OCI-LY1 (cell line): ENCODE data around the gene TANC1.

Experiments used
- H2AFZ ChIP-seq: fragments of 200-600 bp; sonication (generic), shearing (Covaris generic); 2 replicates; pipeline ENCODE4 v1.6.0; 2014; ENCODE audit warnings: antibody characterized with exemption, mild to moderate bottlenecking, low read length
- H3F3A ChIP-seq: fragments of 200-600 bp; sonication (generic), shearing (Covaris generic); 2 replicates; pipeline ENCODE4 v1.6.0; 2014; ENCODE audit warnings: mild to moderate bottlenecking, antibody characterized with exemption, low read length, moderate library complexity; ENCODE audit not compliant: insufficient read depth
- H3K27ac ChIP-seq: fragments of 200-600 bp; sonication (generic); 2 replicates; pipeline ENCODE4 v1.5.1; 2014; ENCODE audit warnings: low read length, mixed run types, mild to moderate bottlenecking, low read depth; ENCODE audit not compliant: poor library complexity, severe bottlenecking
- H3K27me3 ChIP-seq: fragments of 200-600 bp; sonication (generic); 2 replicates; pipeline ENCODE4 v1.6.0; 2014; ENCODE audit warnings: antibody characterized with exemption, mild to moderate bottlenecking, low read length, moderate library complexity; ENCODE audit not compliant: insufficient read depth
- H3K36me3 ChIP-seq: fragments of 200-600 bp; sonication (generic); 2 replicates; pipeline ENCODE4 v1.6.1; 2014; ENCODE audit warnings: mild to moderate bottlenecking, antibody characterized with exemption, low read length, moderate library complexity, mixed read lengths; ENCODE audit not compliant: insufficient read depth
- H3K4me1 ChIP-seq: fragments of 200-600 bp; sonication (generic); 2 replicates; pipeline ENCODE4 v1.5.1; 2014; ENCODE audit warnings: mild to moderate bottlenecking, low read length, moderate library complexity; ENCODE audit not compliant: insufficient read depth, severe bottlenecking
- H3K4me2 ChIP-seq: fragments of 200-600 bp; sonication (generic), shearing (Covaris generic); 2 replicates; pipeline ENCODE4 v1.6.1; 2014; ENCODE audit warnings: low read length
- H3K4me3 ChIP-seq: fragments of 200-600 bp; sonication (generic); 2 replicates; pipeline ENCODE4 v1.5.1; 2014; ENCODE audit warnings: low read length, low read depth, mild to moderate bottlenecking, mixed read lengths; ENCODE audit not compliant: poor library complexity, severe bottlenecking
- H3K79me2 ChIP-seq: fragments of 200-600 bp; shearing (Covaris generic); 2 replicates; pipeline ENCODE4 v1.6.1; 2016; ENCODE audit warnings: mixed run types, low read length, mixed read lengths; ENCODE audit not compliant: insufficient read depth
- H3K9ac ChIP-seq: fragments of 200-600 bp; sonication (generic), shearing (Covaris generic); 2 replicates; pipeline ENCODE4 v1.6.1; 2014; ENCODE audit warnings: mild to moderate bottlenecking, low read length, mixed read lengths
- H3K9me2 ChIP-seq: fragments of 200-600 bp; sonication (generic), shearing (Covaris generic); 2 replicates; pipeline ENCODE4 v1.6.1; 2014; ENCODE audit warnings: low read depth, mild to moderate bottlenecking, low read length, mixed read lengths
- H3K9me3 ChIP-seq: fragments of 200-600 bp; shearing (Covaris generic); 2 replicates; pipeline ENCODE4 v1.6.1; 2014; ENCODE audit warnings: low read length, mixed read lengths
- H4K20me1 ChIP-seq: fragments of 200-600 bp; sonication (generic), shearing (Covaris generic); 2 replicates; pipeline ENCODE4 v1.6.0; 2016; ENCODE audit warnings: mild to moderate bottlenecking, low read length; ENCODE audit not compliant: insufficient read depth
- EZH2 ChIP-seq: fragments of 200-600 bp; sonication (generic), shearing (Covaris generic); IDR thresholded peaks from 2 replicates; pipeline ENCODE4 v1.8.0; 2017; ENCODE audit warnings: borderline replicate concordance, mixed run types, mild to moderate bottlenecking, antibody characterized with exemption, low read length, moderate library complexity, mixed read lengths
- TF ChIP-seq, protein P1 (sequence below): fragments of 200-600 bp; sonication (generic), shearing (Covaris generic); IDR thresholded peaks from 2 replicates; pipeline ENCODE4 v1.5.1; 2017; ENCODE audit warnings: mild to moderate bottlenecking, antibody characterized with exemption, low read length, moderate library complexity, mixed read lengths

TANC1 gene

GRCh38 chr2:158936978-158937377 is 31.5 kb upstream of the TANC1 start:
- Histone ChIP-seq H3K4me3 (no peak overlapping the region), H3K27me3 (no peaks in the 10 kb centered on the region), H3K9me3 (no peaks in the 10 kb centered on the region), H3F3A (no peaks in the 10 kb centered on the region), H3K27ac (no peak overlapping the region), H3K9me2 (no peaks in the 10 kb centered on the region), H3K79me2 (no peaks in the 10 kb centered on the region), H3K4me1 (no peaks in the 10 kb centered on the region), H3K36me3 (no peaks in the 10 kb centered on the region), H3K9ac (no peak overlapping the region), H3K4me2 (no peak overlapping the region), H2AFZ (no peak overlapping the region), H4K20me1 (no peaks in the 10 kb centered on the region)
- TF ChIP-seq, protein P1, sequence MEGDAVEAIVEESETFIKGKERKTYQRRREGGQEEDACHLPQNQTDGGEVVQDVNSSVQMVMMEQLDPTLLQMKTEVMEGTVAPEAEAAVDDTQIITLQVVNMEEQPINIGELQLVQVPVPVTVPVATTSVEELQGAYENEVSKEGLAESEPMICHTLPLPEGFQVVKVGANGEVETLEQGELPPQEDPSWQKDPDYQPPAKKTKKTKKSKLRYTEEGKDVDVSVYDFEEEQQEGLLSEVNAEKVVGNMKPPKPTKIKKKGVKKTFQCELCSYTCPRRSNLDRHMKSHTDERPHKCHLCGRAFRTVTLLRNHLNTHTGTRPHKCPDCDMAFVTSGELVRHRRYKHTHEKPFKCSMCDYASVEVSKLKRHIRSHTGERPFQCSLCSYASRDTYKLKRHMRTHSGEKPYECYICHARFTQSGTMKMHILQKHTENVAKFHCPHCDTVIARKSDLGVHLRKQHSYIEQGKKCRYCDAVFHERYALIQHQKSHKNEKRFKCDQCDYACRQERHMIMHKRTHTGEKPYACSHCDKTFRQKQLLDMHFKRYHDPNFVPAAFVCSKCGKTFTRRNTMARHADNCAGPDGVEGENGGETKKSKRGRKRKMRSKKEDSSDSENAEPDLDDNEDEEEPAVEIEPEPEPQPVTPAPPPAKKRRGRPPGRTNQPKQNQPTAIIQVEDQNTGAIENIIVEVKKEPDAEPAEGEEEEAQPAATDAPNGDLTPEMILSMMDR: no peak
- TF ChIP-seq EZH2: no peak

DNA sequence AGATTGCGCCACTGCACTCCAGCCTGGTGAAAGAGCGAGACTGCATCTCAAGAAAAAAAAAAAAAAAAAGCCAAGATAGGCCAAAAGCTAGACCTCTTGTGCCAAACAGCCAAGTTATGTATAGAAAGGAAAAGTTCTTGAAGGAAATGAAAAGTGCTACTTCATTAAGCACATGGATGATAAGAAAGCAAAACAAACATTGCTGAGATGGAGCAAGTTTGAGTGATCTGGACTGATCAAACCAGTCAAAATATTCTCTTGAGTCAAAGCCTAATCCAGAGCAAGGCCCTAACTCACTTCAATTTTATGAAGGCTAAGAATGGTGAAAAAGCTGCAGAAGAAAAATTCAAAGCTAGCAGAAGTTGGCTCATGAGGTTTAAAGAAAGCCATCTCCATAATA is 28.1 kb upstream of the TANC1 start:
- Histone ChIP-seq H4K20me1 (no peaks in the 10 kb centered on the region), H3K4me3 (no peak overlapping the region), H3K79me2 (no peaks in the 10 kb centered on the region), H3K9me2 (no peaks in the 10 kb centered on the region), H3K9ac (no peak overlapping the region), H3K36me3 (no peaks in the 10 kb centered on the region), H3K27ac (no peak overlapping the region), H3K4me2 (no peak overlapping the region), H3K9me3 (no peaks in the 10 kb centered on the region), H3F3A (no peaks in the 10 kb centered on the region), H3K27me3 (no peaks in the 10 kb centered on the region), H2AFZ (no peak overlapping the region), H3K4me1 (no peaks in the 10 kb centered on the region)
- no peak for TF ChIP-seq EZH2
- TF ChIP-seq, protein P1: no peak

DNA sequence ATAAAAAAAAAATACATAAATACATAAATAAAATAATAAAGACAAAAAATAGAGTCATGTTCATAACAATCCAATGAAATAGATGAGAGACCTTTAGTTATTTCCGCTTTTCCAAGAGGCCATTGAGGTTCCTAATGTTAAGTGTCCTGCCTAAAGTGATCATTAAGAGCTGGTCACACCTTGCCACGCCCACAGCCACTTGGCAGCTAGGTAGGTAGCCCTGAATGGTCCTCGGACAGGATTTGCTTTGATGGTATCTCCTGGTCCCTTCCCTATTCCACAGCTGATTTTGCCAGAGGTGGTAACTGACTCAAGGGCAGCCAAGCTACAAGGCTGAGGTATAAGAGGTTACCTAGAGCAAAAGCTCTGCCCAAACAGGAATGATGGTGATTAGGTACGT is 24.5 kb upstream of the TANC1 start:
- Histone ChIP-seq H3K27me3 (no peaks in the 10 kb centered on the region), H3K4me2 (no peak overlapping the region), H3K36me3 (no peaks in the 10 kb centered on the region)

More for the DNA sequence above, 24.5 kb upstream of the TANC1 start:
- H4K20me1 ChIP-seq: no peaks in the 10 kb centered on the region
- no peaks in the 10 kb centered on the region for H3K4me1 ChIP-seq
- no peaks in the 10 kb centered on the region for H3K79me2 ChIP-seq
- H3K27ac ChIP-seq: no peak overlapping the region
- no peaks in the 10 kb centered on the region for H3F3A ChIP-seq
- no peak overlapping the region for H3K9ac ChIP-seq
- H2AFZ ChIP-seq: no peak overlapping the region
- no peaks in the 10 kb centered on the region for H3K9me3 ChIP-seq
- H3K4me3 ChIP-seq: no peak overlapping the region
- no peaks in the 10 kb centered on the region for H3K9me2 ChIP-seq
- TF ChIP-seq, protein P1: no peak
- no peak for TF ChIP-seq EZH2
